ENCODE results near the gene UBL4B.
A peak's percentile ranks its signal among the peaks of the same experiment; 100 is the strongest.

Gene UBL4B

GRCh38 chr1:110085671-110086070 is 26.6 kb upstream of the UBL4B start:
- no peak for DNase-seq (ENCODE audit: low spot score)

DNA sequence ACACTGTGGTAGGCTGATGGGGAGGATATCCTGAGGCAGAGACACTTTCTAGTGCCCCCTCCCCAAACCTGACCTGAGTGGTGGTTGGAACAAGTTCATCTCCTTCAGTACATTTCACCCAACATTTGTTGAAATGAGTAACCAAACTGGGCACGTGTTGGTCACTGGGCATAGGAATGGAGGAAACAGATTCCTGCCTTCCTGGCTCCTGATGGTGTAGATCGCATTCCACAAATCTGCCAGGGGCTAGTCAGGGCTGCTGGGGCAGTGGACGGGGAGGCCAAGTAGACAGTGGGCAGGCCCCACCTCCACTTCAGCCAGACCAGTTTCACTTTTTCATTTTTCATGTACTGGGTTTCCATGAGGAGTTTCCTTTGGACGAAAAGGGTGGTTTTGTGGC is 25.3 kb upstream of the UBL4B start:
- no peak for DNase-seq (ENCODE audit: low spot score)

- peak; percentile 65 for DNase-seq (ENCODE audit: low spot score)
These were observed 24.2 kb upstream of the UBL4B start for GRCh38 chr1:110087812-110088738.

DNA sequence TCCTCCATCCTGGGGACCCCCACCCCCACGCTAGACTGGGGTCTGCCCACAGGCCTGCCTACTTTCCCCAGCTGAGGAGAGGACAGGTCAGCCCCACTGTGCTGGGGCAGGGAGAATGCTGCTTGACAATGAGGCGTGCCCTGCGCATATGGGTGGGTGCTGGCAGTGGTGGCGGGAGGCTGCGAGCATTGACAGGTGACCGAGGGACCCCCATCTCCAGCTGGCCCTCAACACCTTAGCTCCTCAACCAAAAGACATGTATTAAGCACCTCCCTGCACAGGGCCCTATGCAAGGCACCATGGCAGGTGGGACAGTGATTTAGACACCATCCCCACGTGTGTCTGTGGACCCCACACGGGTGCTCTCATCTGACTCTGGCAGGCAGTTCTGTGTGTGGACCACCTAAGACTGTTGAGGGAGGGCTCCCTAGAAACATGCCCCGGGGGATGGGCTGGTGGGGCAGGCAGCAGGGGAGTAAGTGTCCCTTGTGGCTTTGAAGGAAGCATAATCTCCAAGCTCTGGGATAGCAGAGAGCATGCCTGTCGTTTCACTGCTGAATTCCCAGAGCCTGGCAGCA is 23.4 kb upstream of the UBL4B start:
- DNase-seq (ENCODE audit: low spot score) = no peak

DNA sequence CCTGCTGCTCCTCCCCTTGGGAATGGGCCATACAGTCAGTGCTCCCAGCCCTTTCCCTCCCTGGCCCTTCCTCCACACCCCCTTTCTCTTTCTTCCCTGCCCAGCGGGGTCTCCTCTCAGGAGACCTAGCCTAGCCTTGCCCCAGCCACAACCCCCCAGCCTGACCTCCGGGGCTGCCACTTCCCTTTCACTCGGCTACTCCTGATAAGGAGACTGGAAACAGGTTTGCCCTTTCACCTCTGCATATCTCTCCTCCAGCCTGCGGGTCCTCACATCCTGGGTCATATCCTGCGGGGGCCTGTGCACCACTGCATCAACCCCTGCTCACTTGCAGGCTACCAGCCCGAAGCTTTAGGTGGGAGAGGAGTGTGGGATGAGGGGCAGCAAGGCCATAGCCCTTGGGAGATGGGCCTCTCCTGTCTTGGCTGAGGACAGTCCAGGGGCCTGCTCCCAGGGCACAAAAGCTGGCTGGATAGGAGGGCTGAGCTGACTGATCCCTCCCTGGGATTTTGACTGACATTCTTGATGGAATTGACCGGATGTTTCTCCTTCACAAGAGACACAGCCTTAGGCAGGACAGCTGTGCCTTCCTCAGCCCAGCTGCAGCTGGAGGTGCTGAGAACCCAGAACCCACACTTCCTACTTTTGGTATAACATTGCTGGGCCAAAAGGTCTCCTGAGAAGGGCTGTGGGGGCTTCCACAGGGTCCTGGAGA is 22.5 kb upstream of the UBL4B start:
- no peak for DNase-seq (ENCODE audit: low spot score)

DNA sequence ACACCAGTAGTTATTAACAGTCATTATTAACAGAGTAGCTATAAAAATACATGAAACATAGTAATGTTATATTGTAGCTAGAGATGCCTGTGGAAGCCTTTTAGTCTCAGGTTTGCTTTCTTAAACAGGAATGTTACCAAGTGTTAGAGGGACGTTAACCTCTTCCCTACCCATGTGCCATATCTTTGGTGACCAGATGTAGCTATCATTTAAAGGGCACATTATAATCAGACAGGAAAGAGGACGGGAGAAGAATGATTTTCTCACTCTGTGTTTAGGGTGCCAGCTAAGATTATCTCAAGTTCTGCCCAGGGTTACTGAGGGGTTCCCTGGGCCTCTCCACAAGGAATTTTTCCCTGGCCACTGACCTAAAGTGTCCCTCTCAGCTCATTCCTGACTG is 20.9 kb upstream of the UBL4B start:
- no peak for DNase-seq (ENCODE audit: low spot score)

DNA sequence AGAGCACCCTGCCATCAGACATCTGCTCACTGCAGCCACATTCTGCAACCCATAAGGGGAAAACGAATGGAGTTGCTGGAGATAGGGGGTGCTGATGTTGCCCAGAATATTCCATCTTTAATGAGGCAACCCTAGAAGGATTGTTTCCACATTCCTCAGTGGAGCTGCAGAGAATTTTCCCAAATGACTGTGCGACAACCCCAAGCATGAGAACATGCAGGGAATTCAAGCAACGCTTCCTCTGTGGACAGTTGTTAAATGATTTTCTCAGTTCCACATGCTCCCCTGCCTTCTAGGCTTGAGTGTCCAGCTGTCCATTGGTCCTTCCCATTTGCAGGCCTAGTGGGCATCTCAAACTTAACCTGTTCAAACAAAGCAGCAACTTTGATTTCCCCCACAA is 20.5 kb upstream of the UBL4B start:
- no peak for DNase-seq (ENCODE audit: low spot score)

- no peak for DNase-seq (ENCODE audit: low spot score)
These were observed 19.3 kb upstream of the UBL4B start for GRCh38 chr1:110092991-110093390.

- no peak for DNase-seq (ENCODE audit: low spot score)
These were observed 17.1 kb upstream of the UBL4B start for GRCh38 chr1:110094931-110095654.

- no peak for DNase-seq (ENCODE audit: low spot score)
These were observed 14.6 kb upstream of the UBL4B start for GRCh38 chr1:110097507-110098221.

DNA sequence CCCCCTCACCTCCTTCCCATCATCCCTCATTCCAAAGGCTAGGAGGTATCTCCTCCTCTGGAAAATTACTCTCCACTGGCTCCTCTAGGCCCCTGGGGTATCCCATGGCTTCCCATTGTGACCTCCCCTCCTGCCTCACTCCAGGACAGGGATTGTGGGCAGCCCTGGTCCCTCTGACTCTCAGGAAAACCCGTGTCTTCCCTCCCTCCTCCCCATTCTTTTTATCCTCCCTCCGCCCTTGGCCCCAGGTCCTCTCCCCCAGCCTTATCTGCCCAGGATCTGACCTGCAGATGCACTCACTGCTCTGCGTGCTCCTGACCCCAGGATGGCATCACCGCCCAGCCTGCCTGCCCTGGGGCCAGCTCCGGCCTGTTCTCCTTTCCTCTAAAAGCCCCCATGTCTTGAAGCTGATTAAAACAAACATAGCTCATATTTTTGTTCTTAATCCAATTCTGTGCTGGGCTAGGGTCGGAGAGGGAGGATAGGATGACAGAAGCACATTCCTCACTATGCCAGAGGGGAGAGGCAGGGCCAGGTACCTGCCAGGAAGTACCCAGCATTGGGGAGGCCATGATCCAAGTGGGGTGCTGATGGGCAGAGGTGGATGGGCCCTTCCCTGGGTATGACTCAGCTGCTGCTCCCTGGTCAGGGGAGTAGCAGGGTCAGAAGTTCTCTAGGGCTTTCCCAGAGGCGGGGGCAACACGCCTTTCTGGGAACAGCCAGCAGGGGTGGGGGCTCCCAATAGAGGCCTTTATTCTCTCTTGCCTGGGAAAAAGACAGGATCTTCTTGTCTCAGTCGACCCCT is 13.8 kb upstream of the UBL4B start:
- no peak for DNase-seq (ENCODE audit: low spot score)

- DNase-seq (ENCODE audit: low spot score) = no peak
These were observed 11.9 kb upstream of the UBL4B start for GRCh38 chr1:110100335-110100734.

DNA sequence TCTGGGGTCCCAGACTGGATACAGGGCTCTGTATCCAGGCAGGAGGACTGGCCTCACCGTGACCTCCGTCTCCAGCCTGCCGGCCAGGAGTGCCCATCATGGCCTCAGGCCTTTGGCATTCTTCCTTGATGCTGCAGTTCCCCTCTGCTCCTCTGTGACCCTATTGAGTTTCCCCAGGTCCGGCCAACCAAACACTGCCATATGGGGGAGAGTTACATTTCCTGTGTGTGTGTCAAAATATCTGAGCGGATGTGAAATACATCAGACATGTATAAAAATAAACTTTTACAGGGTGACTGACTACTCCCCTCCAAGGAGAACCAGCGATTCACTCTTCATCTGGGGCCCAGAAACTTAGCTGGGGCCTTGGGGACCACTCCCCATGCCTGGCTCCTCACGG is 10.2 kb upstream of the UBL4B start:
- DNase-seq (ENCODE audit: low spot score) = peak; percentile 20

DNA sequence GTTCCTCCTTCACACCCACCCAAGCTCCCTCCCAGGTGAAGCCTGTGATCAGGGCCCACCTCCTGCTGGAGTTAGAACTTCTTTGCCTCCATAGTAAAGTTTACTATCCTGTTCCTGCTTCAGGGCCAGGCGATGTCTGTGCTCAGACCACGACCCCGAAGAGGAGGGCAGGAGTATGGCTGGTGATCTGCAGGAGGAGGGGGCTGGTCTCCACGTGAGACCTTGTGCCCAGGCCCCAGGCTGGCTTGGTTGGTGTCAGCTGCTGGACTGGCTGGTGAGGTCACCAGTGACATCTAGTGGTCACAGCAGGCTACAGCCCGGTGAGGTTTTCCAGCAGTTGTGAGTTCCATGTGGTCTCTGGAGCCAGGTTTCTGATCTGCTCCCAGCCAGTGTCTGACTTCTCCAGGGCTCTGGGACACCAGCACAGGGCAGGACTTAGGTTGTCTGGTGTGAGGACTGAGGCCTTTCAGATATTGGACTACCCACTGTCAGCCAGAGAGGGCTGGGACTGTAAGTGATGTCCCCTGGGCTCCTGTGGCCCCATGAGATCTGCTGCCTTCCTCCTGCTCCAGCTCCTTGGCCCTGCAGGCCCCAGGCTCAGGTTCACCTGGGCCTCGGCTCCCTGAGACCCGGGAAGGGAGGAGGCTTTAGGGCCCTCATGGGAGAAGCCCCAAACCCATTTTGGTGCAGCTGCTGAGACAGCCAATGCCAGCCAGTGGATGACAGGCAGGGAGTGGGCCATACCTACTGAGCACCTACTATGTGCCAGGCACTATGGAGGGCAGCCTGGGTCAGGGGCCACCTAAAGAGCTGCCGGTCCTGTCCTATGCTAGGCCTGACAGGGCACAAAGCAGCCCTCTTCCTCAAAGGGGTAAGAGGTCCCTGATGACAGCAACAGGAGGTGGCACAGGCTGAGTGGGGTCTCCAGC is 6.0 kb upstream of the UBL4B start:
- DNase-seq (ENCODE audit: low spot score) = peak; percentile 81

GRCh38 chr1:110107867-110108469 is 4.3 kb upstream of the UBL4B start:
- DNase-seq (ENCODE audit: low spot score) = no peak

DNA sequence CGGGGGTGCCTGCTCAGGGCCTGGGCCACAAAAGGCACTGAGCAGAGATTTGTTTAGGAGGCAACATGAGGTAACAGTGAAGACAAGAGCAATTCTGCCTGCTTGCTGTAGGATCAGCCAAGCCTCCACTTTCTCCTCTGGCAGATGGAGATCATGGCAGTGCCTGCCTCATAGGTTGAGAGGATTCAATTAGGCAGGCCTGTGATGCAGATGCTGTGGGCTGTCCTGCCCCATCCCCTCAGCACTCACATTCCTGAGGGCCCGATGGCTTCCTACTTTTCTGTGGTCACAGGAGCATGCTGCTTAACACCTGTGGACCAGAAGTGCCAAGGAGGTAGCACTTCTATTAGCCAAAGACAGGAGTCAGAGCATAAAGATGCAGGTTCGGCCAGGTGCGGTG is 1.2 kb upstream of the UBL4B start:
- DNase-seq (ENCODE audit: low spot score) = no peak

DNA sequence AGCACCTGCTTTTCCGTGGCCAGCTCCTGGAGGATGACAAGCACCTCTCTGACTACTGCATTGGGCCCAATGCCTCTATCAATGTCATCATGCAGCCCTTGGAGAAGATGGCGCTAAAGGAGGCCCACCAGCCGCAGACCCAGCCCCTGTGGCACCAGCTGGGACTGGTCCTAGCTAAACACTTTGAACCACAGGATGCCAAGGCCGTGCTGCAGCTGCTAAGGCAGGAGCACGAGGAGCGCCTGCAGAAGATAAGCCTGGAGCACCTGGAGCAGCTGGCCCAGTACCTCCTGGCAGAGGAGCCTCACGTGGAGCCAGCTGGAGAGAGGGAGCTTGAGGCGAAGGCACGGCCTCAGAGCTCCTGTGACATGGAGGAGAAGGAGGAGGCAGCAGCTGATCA is 413 bp downstream of the UBL4B start:
- DNase-seq (ENCODE audit: low spot score) = no peak

DNA sequence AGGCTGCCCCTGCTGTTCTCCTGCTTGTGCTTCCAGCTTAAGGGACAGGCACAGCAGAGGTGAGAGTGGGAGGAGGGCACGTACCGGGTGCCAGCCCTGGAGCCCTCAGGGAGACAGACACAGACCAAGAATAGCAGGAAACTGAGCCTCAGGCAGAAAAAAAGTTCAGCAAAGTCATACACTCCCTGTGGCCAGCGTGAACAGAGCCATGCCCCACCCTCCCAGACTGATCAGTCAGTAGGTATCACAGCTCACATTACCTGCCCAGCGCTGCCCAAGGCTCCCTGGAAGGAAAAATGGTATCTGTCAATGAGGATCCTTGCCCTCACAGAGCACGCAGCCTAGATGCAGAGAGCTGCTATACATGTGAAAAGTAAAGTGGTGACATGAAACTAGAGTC is 1.3 kb downstream of the UBL4B start:
- DNase-seq (ENCODE audit: low spot score) = no peak

- DNase-seq (ENCODE audit: low spot score) = no peak
These were observed 1.9 kb downstream of the UBL4B start for GRCh38 chr1:110114173-110114572.
